Superior temporal gyrus (tissue), 1 donor: Measurements from ENCODE around the gene ATP10B.
"Not testable (repeated sequence)": the region's sequence is repeated elsewhere in the genome, so short reads cannot be mapped to it uniquely, and the experiment has no call there.

Experiments used
- DNase-seq: peaks from one replicate; pipeline ENCODE4 v3.0.0-alpha.2; 2016; ENCODE audit errors: extremely low spot score

Gene ATP10B

GRCh38 chr5:160812996-160813395 lies 39.0 kb downstream of the ATP10B start:
- not testable (repeated sequence) for DNase-seq

DNA sequence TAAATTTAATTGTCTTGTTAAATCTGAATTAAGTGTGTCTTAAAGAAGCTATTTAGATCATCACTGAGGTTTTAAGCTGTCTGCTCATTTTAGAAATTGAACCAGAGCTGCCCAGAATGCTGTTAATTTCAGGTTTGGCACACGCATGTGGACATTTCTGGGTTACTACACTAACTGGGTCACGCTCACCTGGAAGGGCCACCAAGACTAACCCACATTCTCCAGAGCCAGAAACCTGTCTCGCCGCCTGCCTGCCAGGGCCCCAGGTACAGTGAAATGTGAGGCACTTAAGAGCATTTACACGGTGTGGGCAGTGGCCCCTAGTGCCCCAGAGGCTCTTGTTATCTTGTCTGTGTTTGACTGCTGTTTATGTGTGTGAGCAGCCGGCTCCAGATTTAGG lies 46.6 kb downstream of the ATP10B start:
- DNase-seq: no peak

GRCh38 chr5:160802592-160802991 lies 49.4 kb downstream of the ATP10B start:
- peak; percentile 83 for DNase-seq

DNA sequence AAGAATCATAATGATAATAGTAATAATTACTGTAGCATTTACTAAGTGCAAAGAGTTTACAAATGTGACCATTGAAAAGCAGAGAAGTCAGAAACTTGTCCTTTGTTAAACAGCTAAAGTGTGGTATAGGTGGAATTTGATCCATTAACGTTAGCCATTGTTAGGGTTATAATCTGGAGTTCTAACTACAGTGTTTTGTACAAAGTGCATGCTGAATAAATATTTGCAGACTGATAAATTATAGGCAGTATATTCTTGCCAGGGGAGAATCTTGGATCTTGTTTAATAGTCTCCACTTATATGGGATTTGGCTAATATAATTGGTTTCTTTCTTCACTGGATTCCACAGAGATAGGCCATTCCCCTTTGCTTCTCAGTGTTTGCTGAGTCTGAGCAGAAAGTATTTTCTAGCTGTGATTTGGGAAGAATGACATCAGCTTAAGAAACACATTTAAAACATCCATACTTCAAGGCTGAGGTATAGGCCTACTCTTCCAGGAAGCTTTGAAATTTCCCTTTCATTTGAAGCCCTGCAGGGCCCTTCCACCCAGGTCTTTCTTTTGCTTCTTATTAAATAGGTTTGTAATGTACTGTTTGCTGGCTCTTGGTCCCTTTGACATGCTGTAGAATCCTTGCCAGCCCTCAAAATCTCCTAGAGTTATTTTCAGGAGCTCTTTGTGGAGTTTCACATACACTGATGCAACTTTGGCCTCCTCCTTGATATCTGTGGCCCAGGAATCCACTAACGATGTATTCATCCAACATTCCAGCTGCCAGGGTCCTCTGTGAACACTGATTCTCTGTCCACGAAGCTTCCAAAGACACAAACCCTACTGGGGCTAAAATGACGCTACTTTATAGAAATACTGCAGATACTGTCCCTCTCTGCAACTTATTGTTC lies 51.4 kb downstream of the ATP10B start:
- no peak for DNase-seq

DNA sequence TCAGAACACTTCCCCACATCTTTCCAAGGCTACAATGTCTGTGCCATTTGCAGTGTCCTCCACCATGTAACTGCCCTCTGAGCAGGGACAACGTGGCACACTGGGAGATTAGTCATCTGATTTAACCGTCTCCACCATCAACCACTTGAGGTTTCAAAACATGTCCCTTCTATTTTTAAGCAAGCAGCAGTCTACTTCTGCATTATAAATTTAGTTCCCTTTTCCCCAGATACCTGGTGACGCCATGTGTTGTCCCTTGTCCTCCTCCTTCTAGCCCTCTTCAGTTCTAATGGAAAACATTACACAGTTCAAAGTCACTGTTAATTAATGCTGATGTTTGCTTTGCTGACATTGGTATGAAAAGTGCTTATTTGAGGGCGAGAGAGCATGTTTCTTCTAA lies 52.8 kb downstream of the ATP10B start:
- no peak for DNase-seq

- DNase-seq: no peak
Observed at GRCh38 chr5:160797020-160797419, 55.0 kb downstream of the ATP10B start.

DNA sequence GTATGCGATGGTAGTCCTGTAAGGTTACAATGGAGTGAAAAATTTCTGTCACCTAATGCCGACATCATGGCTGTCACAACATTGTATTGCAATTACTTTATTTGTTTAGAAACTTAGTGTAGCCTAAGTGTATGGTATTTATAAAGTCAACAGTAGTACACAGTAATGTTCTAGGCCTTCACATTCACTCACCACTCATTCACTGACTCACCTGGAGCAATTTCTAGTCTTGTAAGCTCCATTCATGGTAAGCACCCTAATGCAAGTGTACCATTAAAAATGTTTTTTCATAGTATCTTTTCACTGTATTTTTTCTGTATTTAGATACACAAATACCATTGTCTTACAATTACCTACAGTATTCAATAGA lies 58.5 kb downstream of the ATP10B start:
- no peak for DNase-seq

DNA sequence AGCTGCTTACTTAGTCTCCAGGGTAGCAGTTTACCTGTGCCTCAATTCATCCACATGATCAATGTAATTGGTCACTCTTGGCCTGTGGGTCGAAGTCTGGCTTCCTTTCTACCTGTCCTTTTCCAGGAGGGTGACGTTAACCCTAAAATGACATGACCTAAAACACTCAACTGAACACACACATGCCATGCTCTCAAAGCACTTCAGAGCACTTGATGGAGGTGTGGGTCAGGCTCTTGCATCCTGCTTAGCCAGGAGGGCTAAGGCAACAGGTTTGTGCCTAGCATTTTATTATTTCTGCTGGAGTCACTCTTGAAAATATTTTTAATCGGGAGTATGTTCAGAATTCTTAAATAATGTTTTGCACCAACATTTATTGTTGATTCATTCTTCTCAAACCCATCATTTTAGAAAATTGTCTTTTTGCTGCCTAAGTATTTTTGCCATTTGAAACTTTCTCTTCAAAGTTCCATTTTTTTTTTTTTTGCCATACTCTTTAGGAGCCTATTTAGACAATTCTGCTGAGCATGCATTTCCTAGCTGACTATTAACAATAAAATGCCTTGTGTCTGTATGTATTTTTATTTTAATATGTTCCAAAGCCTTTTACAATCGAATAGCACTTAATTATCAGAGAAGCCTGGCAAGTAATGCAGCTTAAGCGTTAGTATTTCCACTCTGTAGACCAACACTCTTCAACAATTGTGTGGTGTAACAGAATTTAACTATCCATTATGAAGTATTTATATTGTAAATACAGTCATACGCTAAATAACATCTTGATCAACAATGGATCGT lies 59.1 kb downstream of the ATP10B start:
- DNase-seq: no peak

DNA sequence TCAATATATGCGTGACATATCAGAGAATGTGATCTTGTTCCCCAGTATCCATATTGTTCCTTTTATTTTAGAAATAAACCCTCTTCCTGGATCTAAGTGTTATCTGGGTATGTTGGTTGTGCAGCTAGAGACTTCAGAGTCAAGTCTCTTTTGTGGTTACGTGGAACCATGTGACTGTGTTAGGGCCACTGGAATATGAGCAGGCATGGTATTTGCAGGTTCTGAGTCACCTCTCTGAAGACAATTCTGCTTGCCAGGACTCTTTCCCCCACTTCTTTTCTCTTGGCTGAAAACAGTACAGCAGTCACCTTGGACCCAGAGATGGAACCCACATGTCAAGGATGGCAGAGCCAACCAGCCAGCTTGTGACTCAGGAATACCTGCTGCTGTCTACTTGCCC lies 59.7 kb downstream of the ATP10B start:
- DNase-seq: no peak

DNA sequence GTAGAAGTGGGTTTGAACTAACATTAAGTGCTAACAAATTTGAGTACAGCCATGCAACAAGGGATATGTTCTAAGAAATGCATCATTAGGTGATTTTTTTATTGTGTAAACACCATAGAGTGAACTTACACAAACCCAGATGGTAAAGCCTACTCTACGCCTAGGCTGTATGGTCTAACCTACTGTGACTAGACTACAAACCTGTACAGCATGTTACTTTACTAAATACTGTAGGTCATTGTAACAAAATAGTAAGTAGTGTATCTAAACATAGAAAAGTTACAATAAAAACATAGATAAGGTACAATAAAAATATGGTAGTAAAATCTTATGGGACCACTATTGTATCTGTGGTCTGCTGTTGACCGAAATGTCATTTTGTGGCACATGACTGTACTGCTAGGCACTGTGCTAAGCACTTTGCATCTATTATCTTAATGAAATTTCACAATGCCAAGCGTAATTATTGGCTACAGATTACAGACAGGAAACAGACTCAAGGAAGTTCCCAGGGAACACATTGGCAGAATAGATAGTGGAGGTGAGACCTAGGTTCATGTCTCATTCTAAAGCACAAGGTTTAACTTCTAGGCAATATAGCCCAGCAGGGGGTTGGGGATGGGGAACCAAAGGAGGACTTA lies 62.7 kb downstream of the ATP10B start:
- DNase-seq: no peak

DNA sequence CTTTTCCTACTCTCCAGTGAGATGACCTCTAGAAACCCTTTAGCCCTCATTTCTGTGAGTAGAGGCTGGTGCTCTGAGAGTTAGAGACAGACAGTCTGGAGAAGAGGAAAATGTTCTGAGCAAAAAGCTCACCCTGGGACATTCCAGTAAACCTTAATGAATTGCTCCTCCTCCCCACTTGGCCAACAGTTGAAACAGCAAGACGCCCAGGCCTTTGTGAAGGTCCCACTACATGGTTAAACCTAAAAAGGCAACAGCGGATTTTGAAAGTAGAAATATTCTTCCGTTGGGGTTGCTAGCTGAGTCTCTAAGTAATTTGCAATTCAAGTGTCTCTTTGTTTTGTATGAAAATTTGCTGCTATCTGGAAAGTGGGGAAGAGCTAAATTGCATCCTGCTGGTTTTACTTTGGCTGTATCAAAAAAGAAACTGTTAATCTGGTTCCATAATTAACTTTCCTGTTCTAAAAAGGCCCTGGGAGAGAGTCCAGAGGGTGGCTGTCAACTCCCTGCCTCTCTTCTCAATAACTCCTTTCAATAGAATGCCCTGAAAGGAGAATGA lies 63.8 kb downstream of the ATP10B start:
- DNase-seq: peak; percentile 61

- DNase-seq: no peak
Observed at GRCh38 chr5:160787240-160787639, 64.8 kb downstream of the ATP10B start.

DNA sequence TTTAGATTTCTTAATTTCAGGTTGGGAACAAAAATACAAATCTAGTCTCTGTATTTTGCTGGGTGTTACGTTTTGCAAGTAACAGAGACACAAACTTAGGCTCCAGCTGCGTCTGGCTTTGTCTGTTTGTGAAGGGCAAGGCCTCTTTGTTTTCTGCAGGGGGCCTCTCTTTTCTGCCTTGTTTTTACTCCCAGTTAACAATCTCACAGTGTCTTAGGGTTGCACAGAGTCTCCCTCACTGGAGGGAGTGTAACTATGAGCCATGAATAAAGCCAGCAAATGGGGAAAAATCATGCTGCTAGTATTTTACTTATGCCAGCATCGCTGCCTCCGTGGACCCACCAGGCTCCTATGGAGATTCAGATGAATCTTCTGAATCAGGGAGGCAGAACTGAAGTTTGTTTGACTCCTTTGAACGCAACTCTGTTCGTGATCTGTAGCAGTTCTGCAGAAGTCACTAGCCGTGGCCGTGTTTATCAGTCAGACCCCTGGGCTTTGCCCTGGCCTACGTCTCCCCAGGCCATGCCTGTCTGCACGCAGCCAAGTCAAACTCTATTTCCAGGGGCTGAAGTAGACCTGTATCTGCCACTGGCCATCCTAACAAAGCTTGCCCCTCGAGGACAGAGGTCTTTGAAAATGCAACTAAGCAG lies 77.2 kb downstream of the ATP10B start:
- DNase-seq: peak; percentile 84

DNA sequence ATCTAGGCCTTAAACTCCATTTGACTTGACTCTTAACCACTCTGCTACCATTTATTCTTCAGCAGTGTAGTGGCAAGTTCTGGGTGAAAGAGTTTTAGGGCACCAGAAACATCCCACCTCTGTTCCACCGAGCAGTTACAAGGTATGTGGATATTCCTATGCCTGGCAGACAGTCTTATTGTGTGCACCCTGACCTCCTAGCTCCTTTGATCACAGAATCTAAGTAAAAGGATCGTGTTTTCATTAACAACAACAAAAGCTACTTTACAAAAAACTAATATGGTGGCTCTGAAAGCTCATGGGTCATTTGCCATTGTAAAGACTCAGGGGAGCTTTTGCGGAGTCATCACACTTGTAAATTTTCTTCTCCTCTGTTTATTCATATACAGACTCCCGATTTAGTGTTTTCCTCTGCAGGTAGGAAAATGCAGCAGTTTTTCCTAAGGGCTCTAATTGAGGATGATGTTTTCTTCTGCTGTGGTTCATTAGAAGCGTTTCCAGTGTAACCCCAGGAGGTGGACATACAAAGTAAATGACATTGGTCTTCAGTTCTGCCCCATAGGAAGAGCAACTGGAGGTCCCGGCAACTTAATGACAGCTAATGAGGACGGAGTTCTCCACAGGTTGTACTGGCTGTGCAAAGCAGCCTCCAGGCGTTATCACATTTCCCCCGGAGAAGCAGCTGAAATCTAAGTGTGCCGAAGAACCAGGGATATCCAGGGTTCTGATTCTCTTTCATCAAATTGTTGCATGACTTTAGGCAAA lies 78.2 kb downstream of the ATP10B start:
- DNase-seq: no peak

DNA sequence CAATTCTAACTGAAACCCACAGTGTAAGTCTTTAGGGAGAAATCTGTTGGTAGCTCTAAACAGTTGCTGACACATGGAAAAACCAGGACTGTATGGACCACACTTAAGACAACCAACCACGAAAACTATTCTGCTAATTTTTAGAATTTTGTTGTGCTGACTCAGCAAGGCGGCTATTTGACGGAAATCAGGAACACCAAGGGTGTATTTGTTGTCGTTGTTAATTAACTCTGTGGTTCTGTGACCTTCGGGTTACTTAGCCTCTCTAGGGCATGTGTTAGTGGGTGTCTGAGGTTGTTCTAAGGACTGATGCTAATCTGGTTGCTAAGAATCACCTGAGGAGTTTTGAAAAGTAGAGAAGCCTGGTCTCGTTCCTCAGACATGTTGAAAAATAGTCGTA lies 79.2 kb downstream of the ATP10B start:
- DNase-seq: no peak

DNA sequence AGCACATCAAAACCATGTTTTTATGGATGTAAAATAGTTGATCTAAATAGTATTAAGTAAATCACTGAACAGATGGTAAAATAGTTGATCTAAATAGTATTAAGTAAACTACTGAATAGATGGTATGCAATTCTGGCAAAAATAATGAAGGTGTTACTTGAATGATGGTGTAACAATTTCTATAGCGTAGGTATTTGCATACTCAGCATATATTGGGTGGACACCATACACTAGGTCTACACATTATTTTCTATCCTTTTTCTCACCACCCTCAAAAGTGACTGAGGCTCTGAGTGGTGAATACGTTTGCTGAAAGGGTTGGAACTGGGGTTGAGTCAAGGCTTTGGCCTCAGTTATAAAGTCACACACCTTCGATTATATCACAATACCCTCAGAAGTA lies 81.3 kb downstream of the ATP10B start:
- no peak for DNase-seq

- no peak for DNase-seq
Observed at GRCh38 chr5:160769301-160769700, 82.7 kb downstream of the ATP10B start.

GRCh38 chr5:160767062-160767461 lies 84.9 kb downstream of the ATP10B start:
- no peak for DNase-seq

GRCh38 chr5:160760008-160760407 lies 92.0 kb downstream of the ATP10B start:
- DNase-seq: no peak

DNA sequence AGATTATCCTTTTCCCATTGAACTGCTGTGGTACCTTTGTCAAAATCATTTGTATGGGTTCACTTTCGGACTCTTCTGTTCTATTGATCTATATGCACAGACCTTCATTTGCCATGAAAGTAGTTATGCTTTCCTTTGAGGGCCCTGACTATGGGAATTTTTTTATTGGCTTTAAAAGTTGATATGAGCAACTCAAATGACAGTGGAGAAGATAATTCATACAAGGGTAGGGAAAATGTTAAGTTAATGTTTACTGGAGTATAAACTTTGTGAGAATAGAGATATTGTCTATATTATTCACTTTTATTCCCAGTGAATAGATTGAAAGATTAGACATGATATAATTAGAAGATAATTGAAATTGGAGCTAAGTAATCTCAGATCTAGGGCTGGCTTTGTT lies 94.8 kb downstream of the ATP10B start:
- no peak for DNase-seq
